K562 (cell line): ENCODE measurements around the gene NEK3. TPM values are rescaled to one million over a fixed set of nuclear protein-coding genes. Genes with fewer than 3 reads are reported as not detected.

Experiments
- ATAC-seq: fragments of 200-7000 bp; cut with Tn5 transposase; 3 replicates; pipeline ENCODE4 v1.9.1; 2020; ENCODE audit warnings: moderate library complexity
- BruUV-seq: library from RNA; stranded (reverse); fragments of 400-500 nt; replicated peaks from 2 replicates; lab custom pipeline; 2021; lab: Mats Ljungman, UMichigan
- CTCF ChIA-PET: fragments of 300-600 bp; formaldehyde crosslinking; extraction: SDS; loops from one replicate; lab custom pipeline; 2021; ENCODE audit warnings: low intra/inter-chr PET ratio; lab: Yijun Ruan, JAX
- POLR2A ChIA-PET: fragments of 300-600, 350-650 bp; sonication (Branson Sonifier 250); formaldehyde crosslinking; extraction: SDS; loops from one replicate; lab custom pipeline; 2021; ENCODE audit warnings: antibody characterized with exemption, inconsistent platforms; lab: Yijun Ruan, JAX
- DNase-seq, 4 experiments: peaks; one replicate each; pipeline versions ENCODE4 v3.0.0 to v3.0.0-alpha.2; 2011 to 2018; ENCODE audit warnings: low spot score in 3 of 4, mixed read lengths in 3 of 4; ENCODE audit errors: extremely low read depth in 1 of 4
- FAIRE-seq: peaks from 2 replicates; lab custom pipeline; 2011; peaks lifted over from hg19 to GRCh38; lab: Jason Lieb, UNC
- H2AFZ ChIP-seq: 2 replicates; pipeline ENCODE4 v1.6.0; 2011; ENCODE audit warnings: low read depth, low read length, control low read depth, inconsistent platforms
- H3K27ac ChIP-seq: fragments of 200-600 bp; 3 replicates; pipeline ENCODE4 v1.8.0; 2011; ENCODE audit warnings: low read depth, mild to moderate bottlenecking, control low read depth, inconsistent platforms, low read length, moderate library complexity, mixed read lengths; ENCODE audit errors: extremely low read depth
- H3K27me3 ChIP-seq, 2 experiments: fragments of 300-600 bp in 1 of 2; 2 replicates in 1 of 2; 3 replicates in 1 of 2; pipeline versions ENCODE4 v1.6.0 to v1.8.0; 2011; ENCODE audit warnings: inconsistent platforms in 2 of 2, low read length in 2 of 2, mild to moderate bottlenecking in 1 of 2, mixed read lengths in 1 of 2, moderate library complexity in 1 of 2; ENCODE audit not compliant: control insufficient read depth in 2 of 2, insufficient read depth in 2 of 2
- H3K36me3 ChIP-seq: fragments of 300-600 bp; 3 replicates; pipeline ENCODE4 v1.8.0; 2011; ENCODE audit warnings: mild to moderate bottlenecking, low read length, inconsistent platforms; ENCODE audit not compliant: control insufficient read depth, insufficient read depth
- H3K4me1 ChIP-seq, 2 experiments: fragments of 200-600 bp in 1 of 2; replicated peaks in 1 of 2; 2 replicates in 1 of 2; 3 replicates in 1 of 2; pipeline versions ENCODE4 v1.5.1 to v1.8.0; 2011; ENCODE audit warnings: inconsistent platforms in 2 of 2, low read length in 2 of 2, mild to moderate bottlenecking in 1 of 2, mixed read lengths in 1 of 2, moderate library complexity in 1 of 2; ENCODE audit not compliant: control insufficient read depth in 2 of 2, insufficient read depth in 2 of 2
- H3K4me2 ChIP-seq: 2 replicates; pipeline ENCODE4 v1.6.1; 2011; ENCODE audit warnings: low read length, control low read depth, inconsistent platforms, mixed read lengths; ENCODE audit not compliant: insufficient read depth
- H3K4me3 ChIP-seq: fragments of 200-600 bp; sonication (generic), shearing (Covaris generic); 2 replicates; pipeline ENCODE4 v1.5.1; 2016; ENCODE audit warnings: control low read depth, inconsistent platforms
- H3K79me2 ChIP-seq: fragments of 200-600 bp; 3 replicates; pipeline ENCODE4 v1.8.0; 2011; ENCODE audit warnings: low read length, inconsistent platforms; ENCODE audit not compliant: control insufficient read depth, insufficient read depth
- H3K9ac ChIP-seq, 2 experiments: 2 replicates each; pipeline versions ENCODE4 v1.6.0 to v1.6.1; 2011; ENCODE audit warnings: low read depth in 2 of 2, low read length in 2 of 2, control low read depth in 1 of 2, inconsistent platforms in 1 of 2, mild to moderate bottlenecking in 1 of 2, mixed read lengths in 1 of 2; ENCODE audit not compliant: insufficient read depth in 1 of 2
- H3K9me1 ChIP-seq: one replicate; pipeline ENCODE4 v1.6.0; 2011; ENCODE audit warnings: inconsistent platforms, mild to moderate bottlenecking, low read length, moderate library complexity; ENCODE audit not compliant: control insufficient read depth, insufficient read depth
- H3K9me3 ChIP-seq: replicated peaks from 2 replicates; pipeline ENCODE4 v1.5.1; 2011; ENCODE audit warnings: low read depth, low read length, inconsistent platforms; ENCODE audit not compliant: control insufficient read depth, insufficient read depth
- H4K20me1 ChIP-seq: replicated peaks from 2 replicates; pipeline ENCODE4 v1.6.1; 2011; ENCODE audit warnings: low read length, inconsistent platforms, mixed read lengths; ENCODE audit not compliant: control insufficient read depth, insufficient read depth
- MBD2 ChIP-seq: sonication (generic); IDR thresholded peaks from 2 replicates; pipeline ENCODE4 v1.6.1; 2016; ENCODE audit warnings: low read depth, borderline replicate concordance
- NCOA4 ChIP-seq: fragments of 450-650 bp; IDR thresholded peaks from 2 replicates; pipeline ENCODE4 v1.6.1; 2018; ENCODE audit warnings: mild to moderate bottlenecking; ENCODE audit not compliant: partially characterized antibody
- STAT5B ChIP-seq: fragments of 250-450 bp; sonication (Bioruptor Pico); IDR thresholded peaks from 2 replicates; pipeline ENCODE4 v1.8.0; 2021; ENCODE audit warnings: mild to moderate bottlenecking, inconsistent platforms
- TSC22D4 ChIP-seq: fragments of 450-650 bp; IDR thresholded peaks from 2 replicates; pipeline ENCODE4 v1.6.1; 2016; ENCODE audit warnings: missing genetic modification characterization, missing biosample characterization, control low read depth
- ZNF316 ChIP-seq: fragments of 450-650 bp; IDR thresholded peaks from 2 replicates; pipeline ENCODE4 v1.6.1; 2016
- in situ Hi-C: fragments of 300-500 bp; cut with MboI; formaldehyde crosslinking; loops from 4 replicates; pipeline ENCODE4 v1.15.0; 2018; ENCODE audit warnings: inconsistent platforms, mixed read lengths
- intact Hi-C: fragments of 100-400 bp; cut with micrococcal nuclease; formaldehyde crosslinking; loops from 2 replicates; pipeline ENCODE4 v1.14.2; 2022
- polyA plus RNA-seq, 8 experiments: library from polyadenylated mRNA; depleted of rRNA in 4 of 8; stranded (reverse) in 5 of 8; unstranded in 3 of 8; fragments of >200 nt; fragmentation: Nextera tagmentation in 2 of 8; fragmentation: Illumina TruSeq in 1 of 8; extraction: Ambion mirVana in 2 of 8; extraction: Trizol in 1 of 8; gene quantifications; 2 replicates each; pipeline versions ENCODE4 v1.2.1 to v1.2.3, GENCODE V29; 2011 to 2014; ENCODE audit warnings: inconsistent platforms in 1 of 8, missing spikeins in 1 of 8
- total RNA-seq, 7 experiments: library from RNA; depleted of rRNA in 6 of 7; stranded (reverse); fragments of >200 nt in 6 of 7; fragmentation: Illumina TruSeq in 2 of 7; extraction: Trizol in 2 of 7; gene quantifications; 2 replicates each; pipeline versions ENCODE4 v1.2.1 to v1.2.3, GENCODE V29; 2011 to 2021; ENCODE audit warnings: low replicate concordance in 1 of 7
- TF ChIP-seq, protein P1 (sequence below), 3 experiments: fragments of 200-800 bp in 1 of 3; sonication (Bioruptor generic) in 1 of 3; sonication (generic) in 1 of 3; formaldehyde crosslinking in 1 of 3; IDR thresholded peaks; 2 replicates each; pipeline versions ENCODE4 v1.6.1 to v1.8.0; 2016 to 2022; ENCODE audit warnings: mild to moderate bottlenecking in 2 of 3, missing compliant biosample characterization in 2 of 3, missing genetic modification characterization in 2 of 3, missing genetic modification reagents in 1 of 3

NEK3 gene
- total and polyA plus RNA-seq, 9 of the 15 experiments (the other 6 are each of a cell fraction or from before 2014, with no cell fraction given): 6.2 to 11.0 (median 9.3) TPM

DNA sequence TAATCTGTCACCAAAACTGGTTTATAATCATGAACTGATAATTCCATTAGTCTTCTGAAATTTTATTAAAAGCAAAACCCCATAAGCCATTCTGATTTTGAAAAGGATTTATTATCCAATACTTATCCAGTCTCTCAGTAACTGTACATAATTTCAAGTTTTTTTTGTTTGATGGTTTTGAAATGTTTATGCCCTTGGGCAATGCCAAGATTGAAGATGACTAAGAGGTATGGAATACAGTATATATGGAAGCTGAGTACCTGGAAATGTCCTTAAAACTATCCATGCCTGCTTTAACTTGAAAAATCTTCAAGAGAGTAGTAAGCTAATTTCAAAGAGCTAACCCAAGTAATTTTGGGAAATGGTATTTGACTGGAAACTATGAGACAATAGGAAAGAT, 28.8 kb downstream of the NEK3 start:
- Histone ChIP-seq H3K4me1 (peaks cover 17 to 19% of the 10 kb centered on the region in 2 experiments; a peak in 4 of 5 replicates), H3K9me1 (no peaks in the 10 kb centered on the region), H3K9ac (no peak overlapping the region), H3K9me3 (no peaks in the 10 kb centered on the region), H3K4me2 (no peak overlapping the region), H3K79me2 (no peaks in the 10 kb centered on the region), H3K27ac (no peak overlapping the region), H2AFZ (no peak overlapping the region), H4K20me1 (no peaks in the 10 kb centered on the region), H3K4me3 (no peak overlapping the region), H3K36me3 (no peaks in the 10 kb centered on the region), H3K27me3 (no peaks in the 10 kb centered on the region)
- POLR2A ChIA-PET: interaction anchor here (0.9 to 1.2 kb wide), 2 partner anchors 12 to 875 kb away, joined by 3 read pairs; no protein-coding TSS in a partner anchor
- DNase-seq (no peak), ATAC-seq (no peak), FAIRE-seq (no peak)
- TF ChIP-seq TSC22D4 (tag) (no peak), ZNF316 (no peak), NCOA4 (no peak), STAT5B (CRISPR knock-in tag) (no peak), MBD2 (no peak)
- TF ChIP-seq, protein P1, sequence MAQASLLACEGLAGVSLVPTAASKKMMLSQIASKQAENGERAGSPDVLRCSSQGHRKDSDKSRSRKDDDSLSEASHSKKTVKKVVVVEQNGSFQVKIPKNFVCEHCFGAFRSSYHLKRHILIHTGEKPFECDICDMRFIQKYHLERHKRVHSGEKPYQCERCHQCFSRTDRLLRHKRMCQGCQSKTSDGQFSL (CRISPR knock-in tag; IDR thresholded peaks at IDR 0.05): no peak
- TF ChIP-seq, protein P1 (tag; IDR thresholded peaks at IDR 0.05): no peak
- intact Hi-C loops: no loop called here
- CTCF ChIA-PET: no interaction called here
- no TSS peak for BruUV-seq
- in situ Hi-C loops: loop anchor here (25.0 kb wide), 2 partner anchors 693 to 993 kb away; no protein-coding TSS in a partner anchor
